Measurements from ENCODE around the gene RGS19.

DNA sequence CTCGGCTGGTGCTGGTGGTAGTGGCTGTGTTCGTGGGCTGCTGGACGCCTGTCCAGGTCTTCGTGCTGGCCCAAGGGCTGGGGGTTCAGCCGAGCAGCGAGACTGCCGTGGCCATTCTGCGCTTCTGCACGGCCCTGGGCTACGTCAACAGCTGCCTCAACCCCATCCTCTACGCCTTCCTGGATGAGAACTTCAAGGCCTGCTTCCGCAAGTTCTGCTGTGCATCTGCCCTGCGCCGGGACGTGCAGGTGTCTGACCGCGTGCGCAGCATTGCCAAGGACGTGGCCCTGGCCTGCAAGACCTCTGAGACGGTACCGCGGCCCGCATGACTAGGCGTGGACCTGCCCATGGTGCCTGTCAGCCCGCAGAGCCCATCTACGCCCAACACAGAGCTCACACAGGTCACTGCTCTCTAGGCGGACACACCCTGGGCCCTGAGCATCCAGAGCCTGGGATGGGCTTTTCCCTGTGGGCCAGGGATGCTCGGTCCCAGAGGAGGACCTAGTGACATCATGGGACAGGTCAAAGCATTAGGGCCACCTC is 19.2 kb upstream of the RGS19 start:
- no peak for TF ChIP-seq CTCF (IDR thresholded peaks at IDR 0.05)
- no peak for TF ChIP-seq POLR2A (IDR thresholded peaks at IDR 0.05)
